Activated CD8-positive, alpha-beta memory T cell treated with anti-CD3 and anti-CD28 coated beads, Interleukin-2, amount 50 U/mL, for 24 hours (primary cell): ENCODE measurements around the gene LEFTY2.
"Not testable (repeated sequence)": the region's sequence is repeated elsewhere in the genome, so short reads cannot be mapped to it uniquely, and the experiment has no call there.

Experiments
- DNase-seq: peaks from one replicate; pipeline ENCODE4 v3.0.0-alpha.2; 2020; ENCODE audit errors: extremely low read depth

The LEFTY2 gene

GRCh38 chr1:225929462-225929861, 11.6 kb downstream of the LEFTY2 start:
- not testable (repeated sequence) for DNase-seq

GRCh38 chr1:225928186-225929175, 12.5 kb downstream of the LEFTY2 start:
- DNase-seq = no peak

DNA sequence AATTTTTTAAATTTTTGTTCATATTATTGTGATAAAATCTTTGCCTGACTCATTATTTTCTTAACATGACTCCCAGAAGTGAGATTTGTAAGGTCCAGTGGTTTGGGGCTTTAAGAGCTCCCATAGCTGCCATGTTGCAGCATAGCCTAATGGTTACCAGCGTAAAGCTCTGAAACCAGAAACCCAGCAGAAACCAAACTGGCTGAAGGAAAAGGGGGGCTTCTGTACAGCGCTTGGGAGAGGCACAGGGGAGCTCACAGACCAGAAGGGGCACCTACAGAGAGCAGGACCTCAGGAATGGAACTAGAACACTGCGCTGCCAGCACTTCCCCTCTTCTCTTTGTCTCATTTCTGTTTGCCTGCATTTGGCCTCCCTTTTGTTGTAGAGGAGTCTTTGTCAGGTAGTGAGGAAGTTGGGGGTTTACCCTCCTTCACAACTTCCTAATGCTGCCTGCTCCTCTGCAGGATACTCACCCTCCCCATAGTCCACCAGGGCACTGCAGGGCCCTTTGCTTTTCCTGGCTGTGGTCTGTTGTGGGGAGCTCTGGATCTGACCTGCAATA, 14.4 kb downstream of the LEFTY2 start:
- no peak for DNase-seq

- DNase-seq = peak; percentile 83
These were observed 17.1 kb downstream of the LEFTY2 start, which contains the start of gene PYCR2 for GRCh38 chr1:225923692-225924555. Gene PYCR2, minus strand, starts transcription at chr1:225924250. Its CDS starts 140 bp downstream, at chr1:225924110.

DNA sequence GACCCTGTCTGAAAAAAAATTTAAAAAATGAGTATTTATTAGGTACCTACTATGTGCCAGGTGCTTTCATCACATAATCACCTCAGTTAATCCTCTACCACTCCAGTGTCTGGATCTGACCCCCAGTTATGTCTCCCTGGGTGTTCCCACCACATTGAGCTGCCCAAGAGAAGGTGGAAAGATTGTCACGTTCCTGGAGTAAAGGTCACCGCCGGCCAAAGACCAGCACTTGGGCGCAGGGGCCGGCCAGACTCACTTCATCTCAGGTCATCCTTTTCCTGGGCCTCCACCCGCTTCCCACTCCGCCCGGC, 17.7 kb downstream of the LEFTY2 start:
- no peak for DNase-seq

GRCh38 chr1:225921734-225922709, 19.0 kb downstream of the LEFTY2 start:
- DNase-seq = no peak

GRCh38 chr1:225919906-225920305, 21.1 kb downstream of the LEFTY2 start:
- no peak for DNase-seq

DNA sequence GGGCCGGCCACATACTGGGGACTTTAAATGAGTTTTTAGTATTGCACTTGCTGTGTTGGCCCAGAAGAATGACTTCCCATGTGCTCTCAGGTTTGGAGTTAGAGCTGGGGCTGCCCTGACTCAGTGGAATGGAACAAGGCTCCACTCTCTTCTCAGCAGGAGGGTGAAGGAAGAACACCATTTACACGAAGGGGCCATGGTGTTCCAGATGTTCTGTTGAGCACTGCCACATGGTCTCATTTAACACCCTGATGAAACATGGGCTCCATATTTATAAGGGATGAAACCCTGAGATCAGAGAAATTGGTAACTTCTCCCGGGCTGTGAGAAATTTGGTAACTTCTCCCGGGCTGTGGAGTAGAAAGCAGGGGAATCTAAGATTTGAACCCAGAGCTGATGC, 22.7 kb downstream of the LEFTY2 start:
- DNase-seq = no peak

DNA sequence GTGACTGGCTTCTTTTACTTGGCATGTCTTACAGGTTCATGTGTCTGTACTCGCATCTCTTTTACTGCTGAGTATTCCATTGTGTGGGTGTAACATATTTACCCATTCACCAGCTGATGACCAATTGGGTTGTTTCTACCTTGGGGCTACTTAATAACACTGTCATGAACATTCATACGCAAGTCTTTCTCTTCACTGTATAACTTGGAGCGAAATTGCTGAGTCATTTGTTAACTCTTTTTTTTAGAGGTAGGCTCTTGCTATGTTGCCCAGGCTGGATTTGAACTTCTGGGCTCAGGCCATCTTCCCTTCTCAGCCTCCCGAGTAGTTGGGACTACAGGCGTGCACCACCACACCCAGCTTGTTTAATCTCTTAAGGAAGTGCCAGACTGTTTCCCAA, 23.5 kb downstream of the LEFTY2 start:
- no peak for DNase-seq

DNA sequence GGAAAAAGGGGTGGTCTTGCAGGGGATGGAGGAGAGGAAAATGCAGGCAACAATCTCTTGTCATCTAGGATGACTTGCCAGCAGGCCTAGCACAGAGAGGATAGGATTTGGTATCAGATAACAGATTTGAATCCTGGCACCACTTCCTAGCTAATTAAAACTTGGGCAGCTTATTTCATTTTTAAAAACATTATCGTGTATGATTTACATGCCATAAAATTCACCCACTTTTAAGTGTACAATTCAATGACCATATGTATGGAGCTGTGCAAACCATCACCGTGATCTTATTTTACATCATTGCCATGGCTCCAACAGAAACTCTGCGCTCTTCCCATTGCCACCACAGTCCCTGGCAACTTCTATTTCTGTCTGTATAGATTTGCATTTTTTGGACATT, 23.9 kb downstream of the LEFTY2 start:
- no peak for DNase-seq

DNA sequence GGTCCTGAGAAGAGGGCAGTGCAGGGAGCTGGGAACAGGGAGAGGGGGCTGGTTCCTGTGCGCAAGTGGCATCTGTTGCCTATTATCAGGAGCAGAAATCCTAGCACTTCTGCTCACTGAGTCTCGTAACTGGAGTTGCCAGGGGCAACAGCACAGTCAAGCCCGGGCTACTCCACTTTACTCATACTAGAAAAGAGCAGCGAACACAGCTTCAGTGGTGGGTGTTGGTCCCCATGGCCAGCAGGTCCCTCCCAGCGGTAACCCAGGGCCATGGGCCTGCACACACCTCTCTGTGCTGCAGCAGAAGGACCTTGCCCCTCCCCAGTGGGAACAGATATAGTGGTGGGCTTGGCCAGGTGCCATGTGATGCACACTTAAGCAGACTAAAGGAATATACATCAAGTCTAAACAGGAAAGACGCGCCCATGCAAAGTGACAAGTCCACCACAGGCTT, 25.5 kb downstream of the LEFTY2 start:
- no peak for DNase-seq

DNA sequence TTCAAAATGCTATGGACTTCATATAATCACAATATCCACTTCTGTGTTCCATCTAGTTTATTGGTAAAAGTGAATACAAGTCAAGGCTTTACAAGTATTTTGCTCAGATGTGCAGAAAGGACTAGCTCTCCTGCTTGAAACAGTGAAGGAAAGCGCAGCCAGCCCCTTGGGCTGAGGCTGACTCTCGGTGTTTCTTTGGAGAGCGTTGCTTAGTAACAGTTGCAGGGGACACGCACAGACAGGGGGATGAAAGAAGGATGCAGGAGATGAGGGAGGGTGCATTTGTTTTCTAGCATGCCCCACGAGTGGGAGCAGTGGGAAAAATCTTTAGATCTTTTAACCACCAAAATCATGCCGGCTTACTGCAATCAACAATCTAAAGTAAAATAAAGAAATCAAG, 26.1 kb downstream of the LEFTY2 start:
- no peak for DNase-seq

DNA sequence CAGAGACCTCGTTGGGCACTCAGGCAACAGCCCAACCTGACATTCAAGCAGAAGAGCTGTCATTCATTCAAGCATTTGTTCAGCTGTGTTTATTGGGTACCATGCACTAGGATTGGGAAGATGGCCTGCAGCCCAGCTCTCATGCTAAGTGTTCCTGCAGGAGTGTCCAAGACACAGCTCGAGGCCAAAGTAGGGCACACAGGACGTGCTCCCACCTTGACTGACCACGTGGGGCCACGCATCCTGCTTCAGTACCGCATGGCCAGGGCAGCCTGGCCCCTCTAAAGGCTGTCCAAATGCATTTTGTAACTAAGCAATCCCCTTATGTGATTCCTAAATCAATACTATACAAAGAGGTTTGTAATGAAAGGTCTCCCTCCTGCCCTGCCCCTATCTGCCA, 26.6 kb downstream of the LEFTY2 start:
- no peak for DNase-seq

DNA sequence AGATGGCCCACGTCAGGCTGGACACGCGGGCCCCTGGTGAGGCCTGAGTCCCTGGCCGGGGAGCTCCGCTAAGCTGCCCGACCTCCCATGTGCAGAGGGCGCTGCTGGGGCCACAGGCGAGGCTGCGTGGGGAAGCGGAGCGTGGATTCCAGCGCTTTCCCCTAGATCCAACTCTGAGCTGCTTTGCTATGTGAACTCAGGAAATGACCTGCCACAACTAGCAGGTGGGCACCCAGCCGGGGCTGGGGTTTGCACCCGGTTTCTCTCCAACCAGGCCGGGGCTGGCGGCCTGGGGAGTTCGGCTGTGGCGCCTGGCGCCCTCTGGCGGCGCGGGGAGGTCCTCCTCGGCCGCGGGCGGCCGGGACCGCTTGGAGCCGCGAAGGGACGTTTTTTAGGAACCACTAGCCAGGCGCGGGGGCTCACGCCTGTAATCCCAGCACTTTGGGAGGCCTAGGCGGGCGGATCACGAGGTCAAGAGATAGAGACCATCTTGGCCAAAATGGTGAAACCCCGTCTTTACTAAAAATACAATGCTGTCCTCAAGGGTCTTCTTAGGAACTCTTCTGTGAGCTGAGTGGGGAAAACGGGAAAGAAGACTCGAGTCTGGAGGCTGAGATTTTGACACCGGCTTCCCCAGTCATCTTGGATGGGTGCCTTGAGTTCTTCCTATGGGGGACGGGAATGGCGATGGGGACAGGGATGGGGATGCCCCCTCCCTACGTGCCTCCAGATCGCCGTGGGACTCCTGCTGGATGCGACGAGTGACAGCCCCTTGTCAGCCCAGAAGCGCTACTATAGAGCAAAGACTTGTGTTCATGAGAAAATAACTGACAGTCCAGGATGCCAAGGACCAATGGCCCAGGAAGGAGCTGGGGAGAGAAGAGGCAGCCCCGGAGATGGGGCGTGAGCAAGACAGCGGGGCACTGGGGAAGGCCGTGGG, 29.6 kb downstream of the LEFTY2 start:
- peak; percentile 18 for DNase-seq

- no peak for DNase-seq
These were observed 31.5 kb downstream of the LEFTY2 start for GRCh38 chr1:225909477-225909876.

DNA sequence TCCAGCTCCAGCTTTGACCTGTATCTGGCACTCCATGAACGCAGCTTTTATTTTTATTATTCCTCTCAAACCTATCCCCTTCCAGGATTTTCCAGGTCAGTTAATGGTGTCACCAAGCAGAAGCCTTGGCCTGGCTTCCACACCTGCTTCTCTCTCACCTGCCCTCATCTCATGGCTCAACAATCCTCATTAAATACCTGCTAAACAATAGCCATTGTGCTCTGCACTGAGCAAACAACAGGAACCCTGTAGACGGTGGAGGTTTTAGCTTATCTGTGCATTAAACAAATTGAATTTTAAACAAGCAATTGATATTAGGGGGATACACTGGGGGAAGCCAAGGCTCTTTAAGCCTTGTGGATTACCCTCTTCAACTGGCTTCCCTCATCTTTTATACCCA, 32.2 kb downstream of the LEFTY2 start:
- DNase-seq = no peak

- DNase-seq = no peak
These were observed 32.9 kb downstream of the LEFTY2 start for GRCh38 chr1:225908013-225908640.

DNA sequence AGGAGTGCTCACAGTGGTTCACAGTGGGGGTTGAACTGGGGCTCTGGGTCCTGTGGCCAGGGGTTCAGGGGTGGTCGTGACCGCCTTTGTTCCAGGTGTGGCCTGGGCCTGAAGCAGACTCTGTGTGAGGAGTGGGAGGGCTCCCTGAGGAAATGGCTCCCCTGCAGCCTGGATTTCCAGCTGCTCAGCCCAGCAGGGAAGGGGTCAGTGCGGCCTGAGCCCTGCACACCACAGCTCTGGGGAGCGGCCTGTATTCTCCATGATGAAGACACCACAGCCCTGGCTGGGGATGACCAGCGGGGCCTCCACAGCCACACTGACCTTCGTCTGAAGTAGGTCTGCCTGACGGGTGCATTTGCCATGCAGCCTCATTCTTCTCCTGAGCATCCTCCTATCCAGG, 33.7 kb downstream of the LEFTY2 start:
- no peak for DNase-seq

- no peak for DNase-seq
These were observed 34.6 kb downstream of the LEFTY2 start for GRCh38 chr1:225906467-225906866.
